HL-60 (cell line): Measurements from ENCODE around the gene PIGZ.

Experiments used
- GABPA ChIP-seq: IDR thresholded peaks from 2 replicates; pipeline ENCODE4 v1.6.1; 2012; ENCODE audit warnings: low read depth
- TF ChIP-seq, protein P1 (sequence below): IDR thresholded peaks from one replicate; pipeline ENCODE4 v1.5.1; 2011; ENCODE audit warnings: low read length, control low read depth, inconsistent platforms; ENCODE audit not compliant: insufficient read depth

DNA sequence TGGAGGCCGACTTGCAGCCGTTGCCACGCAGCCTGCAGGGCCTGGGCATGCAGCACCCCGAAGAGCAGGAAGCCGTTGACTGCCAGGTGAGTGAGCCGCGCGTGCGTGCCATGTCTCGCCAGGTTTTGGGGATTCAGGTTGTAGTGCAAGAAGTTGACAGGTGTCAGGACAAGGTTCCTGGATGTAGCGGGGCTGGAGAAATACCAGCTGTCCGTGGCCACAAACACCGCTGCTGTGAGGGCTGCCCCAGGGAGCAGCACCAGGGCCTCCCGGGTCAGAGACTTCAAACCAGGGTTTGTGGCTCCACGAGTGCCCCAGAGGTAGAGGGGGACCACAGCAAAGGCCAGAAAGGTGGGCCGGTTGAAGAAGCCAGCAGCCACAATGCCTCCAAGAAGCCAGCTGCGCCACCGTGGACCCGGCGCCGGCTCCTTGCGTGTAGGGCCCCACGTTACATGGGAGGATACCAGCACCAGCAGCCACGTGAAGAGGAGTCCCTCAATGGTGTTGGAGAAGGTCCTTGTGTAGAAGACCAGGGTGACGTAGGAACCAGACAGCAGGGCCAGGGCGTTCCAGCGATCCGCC, 20.7 kb downstream of the PIGZ start:
- TF ChIP-seq GABPA, result no peak
- TF ChIP-seq, protein P1, sequence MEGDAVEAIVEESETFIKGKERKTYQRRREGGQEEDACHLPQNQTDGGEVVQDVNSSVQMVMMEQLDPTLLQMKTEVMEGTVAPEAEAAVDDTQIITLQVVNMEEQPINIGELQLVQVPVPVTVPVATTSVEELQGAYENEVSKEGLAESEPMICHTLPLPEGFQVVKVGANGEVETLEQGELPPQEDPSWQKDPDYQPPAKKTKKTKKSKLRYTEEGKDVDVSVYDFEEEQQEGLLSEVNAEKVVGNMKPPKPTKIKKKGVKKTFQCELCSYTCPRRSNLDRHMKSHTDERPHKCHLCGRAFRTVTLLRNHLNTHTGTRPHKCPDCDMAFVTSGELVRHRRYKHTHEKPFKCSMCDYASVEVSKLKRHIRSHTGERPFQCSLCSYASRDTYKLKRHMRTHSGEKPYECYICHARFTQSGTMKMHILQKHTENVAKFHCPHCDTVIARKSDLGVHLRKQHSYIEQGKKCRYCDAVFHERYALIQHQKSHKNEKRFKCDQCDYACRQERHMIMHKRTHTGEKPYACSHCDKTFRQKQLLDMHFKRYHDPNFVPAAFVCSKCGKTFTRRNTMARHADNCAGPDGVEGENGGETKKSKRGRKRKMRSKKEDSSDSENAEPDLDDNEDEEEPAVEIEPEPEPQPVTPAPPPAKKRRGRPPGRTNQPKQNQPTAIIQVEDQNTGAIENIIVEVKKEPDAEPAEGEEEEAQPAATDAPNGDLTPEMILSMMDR, result no peak
